ENCODE measurements around the gene ZNF440.
"Not testable (repeated sequence)": the region's sequence is repeated elsewhere in the genome, so short reads cannot be mapped to it uniquely, and the experiment has no call there.

GRCh38 chr19:11835626-11836066 lies 21.6 kb downstream of the ZNF440 start:
- TF ChIP-seq CTCF (IDR thresholded peaks at IDR 0.05; ENCODE audit: low read depth, low read length, poor library complexity, severe bottlenecking); EZH2phosphoT487 (IDR thresholded peaks at IDR 0.05; ENCODE audit: borderline replicate concordance, low read length): not testable (repeated sequence)
